Lung (tissue), 12 donors: Measurements from ENCODE around the gene CIBAR2. TPM values are rescaled to one million over a fixed set of nuclear protein-coding genes. Genes with fewer than 3 reads are reported as not detected.

ENCODE experiments used
- ATAC-seq: fragments of 200-7000 bp; cut with Tn5 transposase; one replicate; pipeline ENCODE4 v1.9.1; 2020; ENCODE audit warnings: moderate number of reproducible peaks; ENCODE audit not compliant: insufficient read depth, low FRiP score
- DNase-seq, 3 donors: peaks; one replicate each; pipeline ENCODE4 v3.0.0-alpha.2; 2013 to 2017
- H3K27ac ChIP-seq, 2 donors: one replicate each; pipeline ENCODE4 v1.5.1; 2013; ENCODE audit warnings: mild to moderate bottlenecking in 2 of 2, moderate library complexity in 2 of 2, control low read depth in 1 of 2, inconsistent platforms in 1 of 2, low read depth in 1 of 2, low read length in 1 of 2
- H3K27me3 ChIP-seq, 3 donors: one replicate each; pipeline ENCODE4 v1.5.1; 2013; ENCODE audit warnings: low read length in 2 of 3; ENCODE audit not compliant: control insufficient read depth in 3 of 3, insufficient read depth in 3 of 3
- H3K36me3 ChIP-seq, 4 donors: one replicate each; pipeline ENCODE4 v1.5.1; 2013; ENCODE audit warnings: low read length in 4 of 4, mild to moderate bottlenecking in 1 of 4, moderate library complexity in 1 of 4; ENCODE audit not compliant: control insufficient read depth in 4 of 4, insufficient read depth in 4 of 4
- H3K4me1 ChIP-seq, 5 donors: one replicate each; pipeline ENCODE4 v1.5.1; 2013; ENCODE audit warnings: low read length in 5 of 5, mild to moderate bottlenecking in 2 of 5, moderate library complexity in 1 of 5; ENCODE audit not compliant: control insufficient read depth in 5 of 5, insufficient read depth in 5 of 5
- H3K4me3 ChIP-seq: one replicate; pipeline ENCODE4 v1.5.1; 2013; ENCODE audit warnings: mild to moderate bottlenecking, control low read depth, moderate library complexity
- H3K9ac ChIP-seq, 2 donors: one replicate each; pipeline ENCODE4 v1.5.1; 2013; ENCODE audit warnings: low read length in 2 of 2, control low read depth in 1 of 2; ENCODE audit not compliant: insufficient read depth in 1 of 2
- H3K9me3 ChIP-seq, 4 donors: one replicate each; pipeline ENCODE4 v1.5.1; 2013; ENCODE audit warnings: low read length in 3 of 4, mild to moderate bottlenecking in 1 of 4, moderate library complexity in 1 of 4; ENCODE audit not compliant: control insufficient read depth in 4 of 4, insufficient read depth in 3 of 4
- WGBS, 2 donors: extraction: QIAGEN DNeasy Blood & Tissue Kit; methylation state at CpG; one replicate each; pipeline ENCODE4 v1.1.7; 2013; 5-methylcytosine and 5-hydroxymethylcytosine counted together
- polyA plus RNA-seq, 2 donors: library from polyadenylated mRNA; stranded (reverse); fragments of 200-250 nt; gene quantifications; one replicate each; pipeline ENCODE4 v1.2.1, GENCODE V29; 2013
- total RNA-seq, 2 donors: library from RNA; depleted of rRNA in 1 of 2; stranded (reverse); fragments of >200 nt in 1 of 2; gene quantifications; one replicate each; pipeline ENCODE4 v1.2.1, GENCODE V29; 2014 to 2021
- TF ChIP-seq, protein P1 (sequence below): IDR thresholded peaks from 2 replicates; pipeline ENCODE4 v1.5.1; 2012; ENCODE audit warnings: mild to moderate bottlenecking; ENCODE audit errors: control extremely low read depth, extremely low read depth
- donor health status: control.
- donor health status: control.
- donor health status: Bipolar disorder and iron deficiency.
- donor health status: healthy.
- donor health status: DM: yes; HTN: yes; CAD: no.

The CIBAR2 gene
- total and polyA plus RNA-seq, 4 donors = 11.8 to 49.0 (median 18.9) TPM

DNA sequence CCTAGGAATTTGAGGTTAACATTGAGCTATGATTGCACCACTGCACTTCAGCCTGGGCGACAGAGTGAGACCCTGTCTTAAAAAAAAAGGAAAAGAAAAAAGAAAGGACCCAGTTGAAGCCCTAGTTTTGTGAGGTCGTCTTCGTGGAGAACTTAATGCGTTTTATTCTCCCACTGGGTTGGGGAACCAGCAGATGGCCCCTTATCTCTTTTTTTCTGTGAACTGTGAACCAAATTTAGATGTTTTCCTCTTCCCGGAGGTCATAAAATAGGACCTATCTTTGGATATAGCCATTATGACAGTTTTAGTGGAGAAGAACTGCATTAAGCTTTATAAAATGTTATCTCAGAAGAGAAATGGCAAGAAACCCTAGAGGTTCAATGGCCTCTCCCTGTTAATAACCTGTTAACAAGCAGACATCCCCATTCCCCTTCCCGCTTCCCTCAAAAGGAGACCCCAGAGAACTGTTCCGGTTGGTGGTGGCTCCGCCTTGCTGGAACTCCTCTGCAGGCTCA is 61.1 kb downstream of the CIBAR2 start:
- no peaks in the 10 kb centered on the region for H3K27me3 ChIP-seq
- H3K36me3 ChIP-seq = no peaks in the 10 kb centered on the region
- no peaks in the 10 kb centered on the region for H3K9me3 ChIP-seq
- WGBS, 2 donors = 78 to 80% methylated on average over 8 of the region's 8 CpGs
- no peak overlapping the region for H3K9ac ChIP-seq
- TF ChIP-seq, protein P1, sequence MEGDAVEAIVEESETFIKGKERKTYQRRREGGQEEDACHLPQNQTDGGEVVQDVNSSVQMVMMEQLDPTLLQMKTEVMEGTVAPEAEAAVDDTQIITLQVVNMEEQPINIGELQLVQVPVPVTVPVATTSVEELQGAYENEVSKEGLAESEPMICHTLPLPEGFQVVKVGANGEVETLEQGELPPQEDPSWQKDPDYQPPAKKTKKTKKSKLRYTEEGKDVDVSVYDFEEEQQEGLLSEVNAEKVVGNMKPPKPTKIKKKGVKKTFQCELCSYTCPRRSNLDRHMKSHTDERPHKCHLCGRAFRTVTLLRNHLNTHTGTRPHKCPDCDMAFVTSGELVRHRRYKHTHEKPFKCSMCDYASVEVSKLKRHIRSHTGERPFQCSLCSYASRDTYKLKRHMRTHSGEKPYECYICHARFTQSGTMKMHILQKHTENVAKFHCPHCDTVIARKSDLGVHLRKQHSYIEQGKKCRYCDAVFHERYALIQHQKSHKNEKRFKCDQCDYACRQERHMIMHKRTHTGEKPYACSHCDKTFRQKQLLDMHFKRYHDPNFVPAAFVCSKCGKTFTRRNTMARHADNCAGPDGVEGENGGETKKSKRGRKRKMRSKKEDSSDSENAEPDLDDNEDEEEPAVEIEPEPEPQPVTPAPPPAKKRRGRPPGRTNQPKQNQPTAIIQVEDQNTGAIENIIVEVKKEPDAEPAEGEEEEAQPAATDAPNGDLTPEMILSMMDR = no peak
- H3K27ac ChIP-seq = no peak overlapping the region
- DNase-seq (no peak), ATAC-seq (no peak)
- H3K4me3 ChIP-seq = no peak overlapping the region
- peaks cover 0 to 44% (median 18%) of the 10 kb centered on the region in 5 donors for H3K4me1 ChIP-seq

DNA sequence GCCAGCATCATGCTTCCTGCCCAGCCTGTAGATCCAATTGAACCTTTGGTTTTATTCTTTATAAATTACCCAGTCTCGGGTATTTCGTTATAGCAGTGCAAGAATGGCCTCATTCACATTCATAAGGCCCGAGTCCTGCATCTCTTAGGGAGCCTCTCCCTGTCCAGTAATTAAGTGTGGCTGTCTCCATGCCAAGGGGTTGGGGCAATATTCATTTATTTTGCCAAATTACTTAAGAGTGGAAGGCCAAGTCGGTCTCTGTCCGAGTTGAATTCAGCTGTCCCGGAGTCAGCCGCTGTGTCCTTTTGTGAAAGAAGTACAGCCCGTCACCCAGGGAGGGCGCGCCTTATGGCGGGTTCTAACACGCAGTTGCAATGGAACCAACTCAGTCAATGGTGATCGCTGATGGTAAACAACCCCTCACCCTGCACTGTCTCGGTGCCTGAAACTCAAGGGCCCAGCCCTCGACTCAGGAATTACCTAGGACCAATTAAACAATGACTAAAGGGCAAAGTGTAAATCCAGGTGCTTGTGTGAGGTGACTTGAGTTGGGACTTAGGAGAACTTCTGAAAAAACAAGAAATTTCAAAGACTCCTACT is 62.5 kb downstream of the CIBAR2 start:
- no peak overlapping the region for H3K9ac ChIP-seq
- 79 to 86% methylated on average over 15 of the region's 15 CpGs for WGBS, 2 donors
- no peaks in the 10 kb centered on the region for H3K9me3 ChIP-seq
- TF ChIP-seq, protein P1 = no peak
- H3K27me3 ChIP-seq = no peaks in the 10 kb centered on the region
- no peak overlapping the region for H3K4me3 ChIP-seq
- peaks cover 0 to 30% (median 17%) of the 10 kb centered on the region in 5 donors for H3K4me1 ChIP-seq
- no peak for ATAC-seq
- H3K27ac ChIP-seq = no peak overlapping the region
- peak; percentile 88 to 97 (median 95) for DNase-seq
- H3K36me3 ChIP-seq = no peaks in the 10 kb centered on the region

DNA sequence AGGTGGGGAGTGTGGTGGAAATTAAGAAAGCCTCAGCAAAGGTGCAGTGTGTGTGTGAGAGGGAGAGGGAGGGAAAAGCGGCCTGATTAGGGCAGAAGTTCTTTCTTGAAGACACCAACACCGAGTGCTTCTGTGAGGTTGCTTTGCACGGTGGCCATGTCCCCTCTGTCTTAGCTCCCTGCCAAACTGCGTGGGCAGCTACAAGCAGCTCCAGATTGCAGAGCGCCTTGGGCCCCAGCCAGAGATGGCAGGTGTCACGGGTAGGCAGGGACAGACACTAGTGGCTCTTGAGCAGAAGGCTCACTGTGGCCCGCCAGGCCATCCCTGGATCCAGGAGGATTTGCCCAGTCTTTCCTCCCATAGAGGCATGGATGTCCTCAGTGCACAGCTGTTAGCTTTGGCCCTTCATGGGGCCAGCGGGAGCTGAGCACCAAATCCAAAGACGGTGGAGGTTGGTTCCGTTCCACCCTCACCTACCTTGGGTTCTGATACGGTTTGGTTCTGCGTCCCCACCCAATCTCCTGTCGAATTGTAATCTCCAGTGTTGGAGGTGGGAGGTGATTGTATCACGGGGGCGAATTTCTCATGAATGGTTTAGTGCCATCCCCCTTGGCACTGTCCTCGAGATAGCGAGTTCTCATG is 63.2 kb downstream of the CIBAR2 start:
- peaks cover 0 to 28% (median 17%) of the 10 kb centered on the region in 5 donors for H3K4me1 ChIP-seq
- no peaks in the 10 kb centered on the region for H3K27me3 ChIP-seq
- TF ChIP-seq, protein P1 = no peak
- H3K27ac ChIP-seq = no peak overlapping the region
- H3K9ac ChIP-seq = no peak overlapping the region
- H3K36me3 ChIP-seq = no peaks in the 10 kb centered on the region
- ATAC-seq (no peak), DNase-seq (no peak)
- H3K9me3 ChIP-seq = no peaks in the 10 kb centered on the region
- 94 to 96% methylated on average over 17 of the region's 17 CpGs for WGBS, 2 donors
- H3K4me3 ChIP-seq = no peak overlapping the region

Other genes with a start within 250 kb of the CIBAR2 start
- gene ZDHHC7, start 100.9 kb downstream of the CIBAR2 start, total RNA-seq = 10 to 100 TPM; 51.7 to 61.1 TPM
- gene ZDHHC7, start 100.9 kb downstream of the CIBAR2 start, polyA plus RNA-seq = 10 to 100 TPM; 23.6 to 39.1 TPM
- 10 to 100 TPM; 12.8 to 23.5 TPM for gene KIAA0513, start 84.7 kb downstream of the CIBAR2 start, total RNA-seq
- gene KIAA0513, start 84.7 kb downstream of the CIBAR2 start, polyA plus RNA-seq = 10 to 100 TPM; 10.4 to 11.2 TPM